Fibroblast of villous mesenchyme (primary cell): ENCODE measurements around the gene PSMB4. TPM values are rescaled to one million over a fixed set of nuclear protein-coding genes. Genes with fewer than 3 reads are reported as not detected.
A peak's percentile ranks its signal among the peaks of the same experiment; 100 is the strongest.
"Not testable (repeated sequence)": the region's sequence is repeated elsewhere in the genome, so short reads cannot be mapped to it uniquely, and the experiment has no call there.

ENCODE experiments used
- DNase-seq: peaks from one replicate; pipeline ENCODE4 v3.0.0-alpha.2; 2010; ENCODE audit warnings: low read depth
- H3K4me3 ChIP-seq: 2 replicates; pipeline ENCODE4 v1.5.1; 2011; ENCODE audit warnings: low read depth, mild to moderate bottlenecking, low read length
- total RNA-seq: library from RNA; depleted of rRNA; stranded (reverse); fragments of >200 nt; gene quantifications from 2 replicates; pipeline ENCODE4 v1.2.3, GENCODE V29; 2012
- TF ChIP-seq, protein P1 (sequence below): IDR thresholded peaks from 2 replicates; pipeline ENCODE4 v1.5.1; 2012; ENCODE audit warnings: low read depth, mild to moderate bottlenecking, low read length; ENCODE audit not compliant: insufficient read depth

PSMB4 gene
- total RNA-seq, 1 donor, result 427 TPM

DNA sequence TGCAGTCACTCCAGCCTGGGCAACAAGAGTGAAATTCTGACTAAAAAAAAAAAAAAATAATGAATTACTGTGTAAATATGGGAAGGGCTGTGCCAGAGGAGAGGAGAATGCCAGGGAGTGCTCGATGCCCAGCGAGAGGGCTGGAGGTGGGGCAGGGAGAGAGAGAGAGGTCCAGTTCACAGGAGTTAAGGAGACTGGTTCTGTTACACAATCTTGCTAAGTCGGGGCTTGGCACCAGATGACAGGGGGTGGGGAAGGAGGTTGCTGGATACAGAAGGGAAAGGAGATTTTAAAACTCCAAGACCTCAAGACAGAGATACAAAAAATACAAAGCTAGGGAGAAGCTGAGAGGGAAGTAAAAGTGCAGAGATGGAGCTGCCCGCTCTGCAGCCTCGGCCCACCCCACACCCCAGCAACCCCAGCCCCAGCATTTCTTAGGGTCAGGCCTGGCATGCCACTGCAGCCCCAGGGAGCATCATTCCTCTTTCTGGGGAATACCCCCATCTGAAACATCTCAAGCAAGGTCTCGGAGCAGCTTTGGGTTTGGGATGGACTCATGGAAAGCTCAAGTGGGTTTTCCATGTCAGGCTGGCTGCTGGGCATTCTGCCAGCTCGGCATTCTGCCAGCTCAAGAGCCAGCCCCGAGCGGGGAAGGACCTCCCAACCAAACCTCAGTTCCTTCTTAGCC is 27.9 kb upstream of the PSMB4 start:
- TF ChIP-seq, protein P1, sequence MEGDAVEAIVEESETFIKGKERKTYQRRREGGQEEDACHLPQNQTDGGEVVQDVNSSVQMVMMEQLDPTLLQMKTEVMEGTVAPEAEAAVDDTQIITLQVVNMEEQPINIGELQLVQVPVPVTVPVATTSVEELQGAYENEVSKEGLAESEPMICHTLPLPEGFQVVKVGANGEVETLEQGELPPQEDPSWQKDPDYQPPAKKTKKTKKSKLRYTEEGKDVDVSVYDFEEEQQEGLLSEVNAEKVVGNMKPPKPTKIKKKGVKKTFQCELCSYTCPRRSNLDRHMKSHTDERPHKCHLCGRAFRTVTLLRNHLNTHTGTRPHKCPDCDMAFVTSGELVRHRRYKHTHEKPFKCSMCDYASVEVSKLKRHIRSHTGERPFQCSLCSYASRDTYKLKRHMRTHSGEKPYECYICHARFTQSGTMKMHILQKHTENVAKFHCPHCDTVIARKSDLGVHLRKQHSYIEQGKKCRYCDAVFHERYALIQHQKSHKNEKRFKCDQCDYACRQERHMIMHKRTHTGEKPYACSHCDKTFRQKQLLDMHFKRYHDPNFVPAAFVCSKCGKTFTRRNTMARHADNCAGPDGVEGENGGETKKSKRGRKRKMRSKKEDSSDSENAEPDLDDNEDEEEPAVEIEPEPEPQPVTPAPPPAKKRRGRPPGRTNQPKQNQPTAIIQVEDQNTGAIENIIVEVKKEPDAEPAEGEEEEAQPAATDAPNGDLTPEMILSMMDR, result no peak
- H3K4me3 ChIP-seq, result peak overlapping the region; percentile 61
- peak; percentile 61 for DNase-seq

DNA sequence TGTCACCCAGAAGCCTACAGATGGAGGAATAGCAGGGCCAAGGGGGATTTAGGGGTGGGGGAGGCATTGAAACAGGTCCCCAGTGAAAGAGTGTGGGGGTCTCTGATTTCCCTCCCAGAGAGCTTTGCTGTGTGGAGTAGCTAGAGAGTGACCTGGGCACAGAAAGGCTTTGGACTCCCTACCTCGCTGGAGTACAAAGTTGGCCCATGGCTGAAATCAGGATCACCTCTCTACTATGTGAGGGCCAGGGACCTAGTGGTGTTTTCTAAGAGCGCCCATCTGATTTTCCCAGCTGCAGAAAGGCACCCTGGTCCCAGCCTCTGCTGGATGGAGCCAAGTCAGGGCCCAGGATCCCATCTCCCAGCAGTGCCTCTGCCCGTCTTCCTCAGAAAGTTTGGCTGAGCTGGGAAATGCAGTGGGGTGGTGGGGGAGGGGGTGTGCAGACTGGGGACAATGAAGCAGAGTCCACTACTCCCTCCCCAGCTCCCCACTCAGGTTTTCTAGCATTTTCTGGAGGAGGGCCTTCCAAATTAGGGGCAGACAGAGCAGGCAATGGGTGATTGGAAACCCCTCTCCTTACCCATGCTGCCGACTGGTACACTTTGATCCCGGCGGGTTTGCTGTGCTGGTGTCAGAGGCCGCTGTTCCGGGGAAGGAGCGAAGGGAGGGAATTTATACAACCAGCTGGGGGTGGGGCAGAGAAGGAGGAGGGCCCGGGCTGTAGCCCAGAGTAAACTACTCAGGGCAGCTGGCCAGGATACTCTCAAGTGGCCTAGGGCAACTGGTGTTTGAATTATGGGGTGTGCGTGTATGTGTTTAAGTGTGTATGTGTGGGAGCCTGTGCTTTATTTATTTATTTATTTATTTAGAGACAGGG is 27.1 kb upstream of the PSMB4 start, which contains the start of gene SELENBP1:
Gene SELENBP1, minus strand, starts transcription at position 648 of the 877 bp plus-strand sequence. Its CDS starts 64 bp downstream, at position 584.
- peak; percentile 89 for DNase-seq
- TF ChIP-seq, protein P1, result no peak
- H3K4me3 ChIP-seq, result peak within 1 kb of the TSS; percentile 61

DNA sequence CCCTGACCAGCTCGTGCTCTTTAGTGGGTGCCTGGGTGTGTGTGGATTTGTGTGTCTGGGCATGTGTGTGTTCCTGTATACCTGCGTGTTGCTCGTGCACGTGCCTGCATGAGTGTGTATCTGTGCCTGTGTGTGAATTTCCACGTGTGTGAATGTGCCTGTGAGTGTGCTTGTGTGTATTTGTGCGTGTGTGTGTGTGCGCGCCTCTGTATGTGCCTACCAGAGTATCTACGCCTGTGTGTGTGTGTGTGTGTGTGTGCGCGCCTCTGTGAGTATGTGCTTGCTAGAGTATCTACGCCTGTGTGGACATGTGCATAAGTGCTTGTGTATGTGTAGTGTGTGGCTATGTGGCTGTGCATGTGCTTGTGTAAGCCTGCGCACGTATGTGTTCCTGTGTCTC is 26.2 kb upstream of the PSMB4 start:
- no peak for DNase-seq
- no peak overlapping the region for H3K4me3 ChIP-seq
- TF ChIP-seq, protein P1, result no peak

DNA sequence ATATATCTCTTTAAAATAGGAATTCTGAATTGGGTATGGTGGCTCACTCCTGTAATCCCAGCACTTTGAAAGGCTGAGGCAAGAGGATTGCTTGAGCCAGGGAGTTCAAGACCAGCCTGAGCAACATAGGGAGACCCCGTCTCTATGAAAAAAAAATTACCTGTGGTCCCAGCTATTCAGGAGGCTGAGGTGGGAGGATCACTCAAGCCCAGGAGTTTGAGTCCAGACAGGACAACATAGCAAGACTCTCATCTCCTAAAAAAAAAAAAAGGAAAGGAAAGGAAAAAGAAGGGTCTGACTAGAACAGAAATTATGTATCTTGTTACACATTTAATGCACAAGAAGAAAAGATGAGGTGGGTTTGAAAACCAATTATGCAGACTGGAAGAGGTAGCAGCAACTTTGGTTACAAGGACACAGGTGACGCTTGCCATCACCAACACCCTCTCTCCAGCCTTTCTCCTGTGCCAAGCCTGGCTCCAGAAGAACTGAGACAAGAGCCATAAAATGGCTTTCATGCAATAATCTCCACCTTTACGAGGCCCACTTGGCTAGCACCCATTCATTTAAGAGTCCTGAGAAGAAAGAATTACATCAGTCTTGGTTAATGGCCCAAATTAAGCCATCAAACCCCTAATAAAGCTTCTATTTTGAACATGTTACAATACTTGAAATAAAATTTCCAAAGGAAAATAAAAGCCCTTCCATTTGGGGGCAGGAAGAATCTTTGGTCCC is 22.1 kb upstream of the PSMB4 start:
- H3K4me3 ChIP-seq, result no peak overlapping the region
- no peak for DNase-seq
- TF ChIP-seq, protein P1, result no peak

DNA sequence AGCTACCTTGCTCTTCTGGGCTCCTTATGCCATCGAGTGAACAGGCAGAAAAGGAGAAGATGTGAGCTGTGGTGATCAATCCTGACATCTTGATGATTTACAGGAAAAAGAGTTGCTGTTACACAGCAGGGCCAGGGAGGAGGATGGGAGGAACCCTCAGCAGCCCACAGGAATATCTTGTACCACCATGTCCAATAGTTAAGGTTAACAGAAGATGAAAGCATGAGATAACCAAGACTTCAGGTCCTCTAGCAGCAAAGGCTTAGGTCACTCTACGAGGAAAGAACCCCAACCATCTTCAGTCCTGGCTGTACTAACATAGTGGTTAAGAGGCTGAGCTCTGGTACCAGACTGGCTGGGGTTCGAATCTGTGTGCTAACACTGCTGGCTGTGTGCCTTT is 14.8 kb upstream of the PSMB4 start:
- H3K4me3 ChIP-seq, result no peak overlapping the region
- DNase-seq, result no peak
- TF ChIP-seq, protein P1, result no peak

DNA sequence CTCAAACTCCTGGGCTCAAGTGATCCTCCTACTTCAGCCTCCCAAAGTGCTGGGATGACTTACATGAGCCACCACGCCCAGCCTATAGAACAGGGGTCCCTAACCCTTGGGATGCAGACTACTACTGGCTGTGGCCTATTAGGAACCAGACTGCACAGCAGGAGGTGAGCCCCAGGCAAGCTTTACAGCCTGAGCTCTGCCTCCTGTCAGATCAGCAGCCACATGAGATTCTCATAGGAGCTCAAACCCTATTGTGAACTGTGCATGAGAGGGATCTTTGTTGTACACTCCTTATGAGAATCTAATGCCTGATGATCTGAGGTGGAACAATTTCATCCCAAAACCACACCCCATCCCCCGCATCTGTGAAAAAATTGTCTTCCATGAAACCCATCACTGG is 13.4 kb upstream of the PSMB4 start:
- TF ChIP-seq, protein P1, result no peak
- no peak overlapping the region for H3K4me3 ChIP-seq
- DNase-seq, result no peak

DNA sequence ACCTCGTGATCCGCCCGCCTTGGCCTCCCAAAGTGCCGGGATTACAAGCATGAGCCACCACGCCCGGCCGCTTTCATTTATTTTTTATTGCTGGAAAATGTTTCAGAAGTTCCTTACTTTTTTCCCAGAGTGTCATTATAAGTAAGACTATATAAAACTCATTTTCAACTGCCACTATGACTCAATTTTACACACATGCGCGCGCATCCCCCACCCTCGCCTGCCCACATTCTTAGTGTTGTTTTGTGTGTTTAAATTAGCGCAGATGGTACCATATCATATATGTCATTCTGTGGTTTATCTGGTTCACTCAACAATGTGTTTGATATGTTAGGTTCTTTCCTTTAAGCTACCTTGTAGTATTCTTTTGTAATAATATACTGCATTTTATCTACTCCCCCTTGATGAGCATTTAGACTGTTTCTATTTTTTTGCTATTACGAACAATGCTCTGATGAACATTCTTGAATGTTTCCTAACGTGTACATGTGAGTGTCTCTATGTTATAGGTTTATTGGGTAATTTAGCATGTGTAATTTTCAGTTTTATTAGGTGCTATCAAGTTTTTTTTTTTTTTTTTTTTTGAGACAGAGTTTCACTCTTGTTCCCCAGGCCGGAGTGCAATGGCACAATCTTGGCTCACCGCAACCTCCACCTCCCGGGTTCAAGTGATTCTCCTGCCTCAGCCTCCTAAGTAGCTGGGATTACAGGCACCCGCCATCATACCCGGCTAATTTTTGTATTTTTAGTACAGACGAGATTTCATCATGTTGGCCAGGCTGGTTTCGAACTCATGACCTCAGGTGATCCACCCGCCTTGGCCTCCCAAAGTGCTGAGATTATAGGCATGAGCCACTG is 8.9 kb upstream of the PSMB4 start:
- not testable (repeated sequence) for DNase-seq, H3K4me3 ChIP-seq
